Activated naive CD8-positive, alpha-beta T cell treated with anti-CD3 and anti-CD28 coated beads, Interleukin-2, amount 10 ng/mL, durations not matched to agents 7 days and 5 days (primary cell): ENCODE results near the gene OR51T1. TPM values are rescaled to one million over a fixed set of nuclear protein-coding genes. Genes with fewer than 3 reads are reported as not detected.
"Not testable (repeated sequence)": the region's sequence is repeated elsewhere in the genome, so short reads cannot be mapped to it uniquely, and the experiment has no call there.

ENCODE experiments used
- ATAC-seq: fragments of 150-1000 bp; cut with Tn5 transposase; one replicate; pipeline ENCODE4 v1.10.0; 2021; ENCODE audit warnings: low read depth, moderate library complexity
- POLR2A ChIA-PET: fragments of 350-600 bp; sonication (Branson Sonifier 250); formaldehyde crosslinking; loops from one replicate; lab custom pipeline; 2021; ENCODE audit warnings: antibody characterized with exemption; lab: Charles Lee
- DNase-seq: peaks from one replicate; pipeline ENCODE4 v3.0.0; 2021
- H3K27ac Mint-ChIP-seq: one replicate; pipeline ENCODE4 v1.8.0; 2022; ENCODE audit warnings: mild to moderate bottlenecking, mixed read lengths
- H3K27me3 Mint-ChIP-seq: one replicate; pipeline ENCODE4 v1.8.0; 2022; ENCODE audit warnings: mild to moderate bottlenecking, moderate library complexity, mixed read lengths
- H3K36me3 Mint-ChIP-seq: one replicate; pipeline ENCODE4 v1.8.0; 2021; ENCODE audit warnings: mild to moderate bottlenecking, mixed read lengths
- H3K4me1 Mint-ChIP-seq: one replicate; pipeline ENCODE4 v1.8.0; 2021; ENCODE audit warnings: mixed read lengths
- H3K4me3 Mint-ChIP-seq: one replicate; pipeline ENCODE4 v1.8.0; 2022; ENCODE audit warnings: mild to moderate bottlenecking, moderate library complexity, mixed read lengths
- H3K9me3 Mint-ChIP-seq: one replicate; pipeline ENCODE4 v1.8.0; 2021; ENCODE audit warnings: mixed read lengths
- total RNA-seq, 2 experiments: library from RNA; stranded (reverse); gene quantifications; one replicate each; pipeline ENCODE4 v1.2.3, GENCODE V29; 2021

Gene OR51T1, protein sequence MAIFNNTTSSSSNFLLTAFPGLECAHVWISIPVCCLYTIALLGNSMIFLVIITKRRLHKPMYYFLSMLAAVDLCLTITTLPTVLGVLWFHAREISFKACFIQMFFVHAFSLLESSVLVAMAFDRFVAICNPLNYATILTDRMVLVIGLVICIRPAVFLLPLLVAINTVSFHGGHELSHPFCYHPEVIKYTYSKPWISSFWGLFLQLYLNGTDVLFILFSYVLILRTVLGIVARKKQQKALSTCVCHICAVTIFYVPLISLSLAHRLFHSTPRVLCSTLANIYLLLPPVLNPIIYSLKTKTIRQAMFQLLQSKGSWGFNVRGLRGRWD
- total RNA-seq: not detected

DNA sequence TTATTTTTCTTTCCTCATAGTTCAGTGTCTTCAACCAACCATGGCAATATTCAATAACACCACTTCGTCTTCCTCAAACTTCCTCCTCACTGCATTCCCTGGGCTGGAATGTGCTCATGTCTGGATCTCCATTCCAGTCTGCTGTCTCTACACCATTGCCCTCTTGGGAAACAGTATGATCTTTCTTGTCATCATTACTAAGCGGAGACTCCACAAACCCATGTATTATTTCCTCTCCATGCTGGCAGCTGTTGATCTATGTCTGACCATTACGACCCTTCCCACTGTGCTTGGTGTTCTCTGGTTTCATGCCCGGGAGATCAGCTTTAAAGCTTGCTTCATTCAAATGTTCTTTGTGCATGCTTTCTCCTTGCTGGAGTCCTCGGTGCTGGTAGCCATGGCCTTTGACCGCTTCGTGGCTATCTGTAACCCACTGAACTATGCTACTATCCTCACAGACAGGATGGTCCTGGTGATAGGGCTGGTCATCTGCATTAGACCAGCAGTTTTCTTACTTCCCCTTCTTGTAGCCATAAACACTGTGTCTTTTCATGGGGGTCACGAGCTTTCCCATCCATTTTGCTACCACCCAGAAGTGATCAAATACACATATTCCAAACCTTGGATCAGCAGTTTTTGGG is at the start of gene OR51T1:
Gene OR51T1, plus strand, starts transcription at position 41 of the 641 bp plus-strand sequence. Its CDS starts 0 bp downstream, at position 41.
- POLR2A ChIA-PET: no interaction called here
- no peaks in the 10 kb centered on the region for H3K36me3 Mint-ChIP-seq
- H3K4me3 Mint-ChIP-seq: no peak within 1 kb of the TSS
- no peak for ATAC-seq
- H3K9me3 Mint-ChIP-seq: no peaks in the 10 kb centered on the region
- H3K27ac Mint-ChIP-seq: no peak within 1 kb of the TSS
- H3K27me3 Mint-ChIP-seq: no peaks in the 10 kb centered on the region
- DNase-seq: no peak
- no peaks in the 10 kb centered on the region for H3K4me1 Mint-ChIP-seq

DNA sequence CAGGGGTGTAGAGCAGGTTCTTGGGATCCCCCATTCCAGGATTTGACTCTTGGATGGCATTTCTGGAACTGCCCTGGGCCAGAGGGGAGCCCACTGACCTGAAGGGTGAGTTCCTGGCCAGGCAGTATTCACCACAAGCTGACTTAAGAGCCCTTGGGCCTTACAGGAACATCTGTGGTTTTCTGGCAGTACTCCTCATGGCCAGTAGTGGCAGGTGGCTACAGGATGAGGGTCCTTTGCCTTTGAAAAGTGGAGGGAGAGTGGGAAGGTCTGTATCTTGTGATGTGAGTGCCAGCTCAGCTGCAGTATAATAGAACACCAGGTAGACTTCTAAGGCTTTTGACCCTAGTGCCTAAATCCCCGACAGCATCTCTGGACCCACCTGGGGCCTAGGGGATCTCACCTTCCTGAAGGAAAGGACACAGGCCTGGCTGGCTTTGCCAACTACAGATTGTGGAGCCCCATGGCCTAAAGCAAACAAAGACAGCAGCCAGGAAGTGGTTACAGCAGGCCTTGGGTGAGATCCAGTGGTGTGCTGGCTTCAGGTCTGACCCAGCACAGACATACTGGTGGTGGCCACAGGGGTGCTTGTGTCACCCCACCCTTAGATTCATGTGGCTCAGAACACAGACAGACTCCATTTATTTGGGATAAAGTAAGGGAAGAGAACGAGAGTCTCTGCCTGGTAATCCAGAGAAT is 41.7 kb upstream of the OR51T1 start:
- POLR2A ChIA-PET: no interaction called here
- Mint-ChIP-seq H3K27me3 (no peaks in the 10 kb centered on the region), H3K4me1 (no peaks in the 10 kb centered on the region), H3K4me3 (no peak overlapping the region), H3K9me3 (no peaks in the 10 kb centered on the region), H3K27ac (no peak overlapping the region), H3K36me3 (no peaks in the 10 kb centered on the region)
- ATAC-seq: no peak
- DNase-seq: no peak

DNA sequence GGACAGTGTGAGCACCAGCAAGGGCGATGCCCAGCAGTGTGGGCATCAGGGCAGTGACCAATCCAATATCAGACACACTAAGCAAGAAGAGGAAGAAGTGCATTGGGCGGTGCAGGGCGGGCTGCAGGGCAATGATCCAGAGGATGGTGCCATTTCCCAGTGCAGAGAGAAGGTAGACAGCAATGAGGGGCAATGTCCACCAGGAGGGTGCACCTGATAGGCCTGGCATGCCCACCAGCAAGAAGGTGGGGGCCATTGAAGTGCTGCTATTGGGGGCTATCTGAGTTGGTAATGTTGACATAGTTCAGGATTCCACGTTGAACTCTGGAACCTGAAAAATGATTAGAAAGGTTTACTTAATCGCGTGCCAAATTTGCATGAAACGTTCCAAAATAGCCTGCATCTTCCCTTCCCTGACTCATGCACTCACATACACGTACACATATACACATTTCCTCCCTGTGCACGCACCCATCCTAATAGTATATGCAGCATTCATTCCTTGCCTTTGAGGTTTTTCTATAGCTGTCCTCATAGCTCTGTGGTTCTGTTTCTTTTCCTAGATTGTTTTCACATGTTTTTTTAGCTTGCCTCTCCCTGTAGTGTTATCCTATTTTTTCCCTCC is 32.7 kb upstream of the OR51T1 start, which contains the start of gene OR51S1:
Gene OR51S1, minus strand, starts transcription at position 301 of the 625 bp plus-strand sequence. Its CDS starts 0 bp downstream, at position 301.
- POLR2A ChIA-PET: no interaction called here
- ATAC-seq: no peak
- Mint-ChIP-seq H3K4me3 (no peak within 1 kb of the TSS), H3K27ac (no peak within 1 kb of the TSS), H3K36me3 (no peaks in the 10 kb centered on the region), H3K4me1 (no peaks in the 10 kb centered on the region), H3K9me3 (no peaks in the 10 kb centered on the region), H3K27me3 (peaks cover 9% of the 10 kb centered on the region)
- DNase-seq: no peak

DNA sequence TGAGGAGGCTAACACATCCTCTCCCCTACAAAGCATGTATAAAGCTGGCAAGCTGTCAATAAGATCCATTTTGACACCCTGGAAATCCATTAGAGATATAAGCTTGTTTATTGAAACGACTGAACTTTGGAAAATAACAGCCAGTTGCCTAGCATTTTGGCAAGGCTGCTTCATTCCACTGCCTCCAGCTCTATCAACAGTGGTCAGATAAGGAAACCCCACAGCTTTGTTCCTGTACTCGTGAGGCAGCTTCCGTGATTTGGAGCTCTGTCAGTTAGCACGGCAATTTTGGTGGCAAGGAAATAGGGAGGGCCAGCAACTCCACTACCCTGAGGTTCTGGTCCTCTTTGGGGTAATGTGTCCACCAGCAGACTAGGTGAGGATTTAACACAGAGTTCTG is 30.7 kb upstream of the OR51T1 start:
- H3K27me3 Mint-ChIP-seq: peaks cover 7% of the 10 kb centered on the region
- no peaks in the 10 kb centered on the region for H3K4me1 Mint-ChIP-seq
- no peaks in the 10 kb centered on the region for H3K36me3 Mint-ChIP-seq
- DNase-seq: no peak
- POLR2A ChIA-PET: no interaction called here
- ATAC-seq: no peak
- H3K9me3 Mint-ChIP-seq: no peaks in the 10 kb centered on the region
- H3K27ac Mint-ChIP-seq: no peak overlapping the region
- no peak overlapping the region for H3K4me3 Mint-ChIP-seq

DNA sequence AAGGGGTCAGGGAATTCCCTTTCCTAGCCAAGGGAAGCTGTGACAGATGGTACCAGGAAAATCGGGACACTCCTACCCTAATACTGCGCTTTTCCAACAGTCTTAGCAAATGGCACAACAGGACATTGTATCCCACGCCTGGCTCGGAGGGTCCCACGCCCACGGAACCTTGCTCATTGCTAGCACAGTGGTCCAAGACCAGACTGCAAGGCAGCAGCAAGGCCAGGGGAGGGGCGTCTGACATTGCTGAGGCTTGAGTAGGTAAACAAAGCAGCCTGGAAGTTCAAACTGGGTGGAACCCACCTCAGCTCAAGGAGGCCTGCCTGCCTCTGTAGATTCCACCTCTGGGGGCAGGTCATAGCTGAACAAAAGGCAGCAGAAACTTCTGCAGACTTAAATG is 27.4 kb upstream of the OR51T1 start:
- H3K4me3 Mint-ChIP-seq, H3K9me3 Mint-ChIP-seq, ATAC-seq, H3K4me1 Mint-ChIP-seq, POLR2A ChIA-PET, H3K27me3 Mint-ChIP-seq, H3K27ac Mint-ChIP-seq, DNase-seq, H3K36me3 Mint-ChIP-seq: not testable (repeated sequence)

DNA sequence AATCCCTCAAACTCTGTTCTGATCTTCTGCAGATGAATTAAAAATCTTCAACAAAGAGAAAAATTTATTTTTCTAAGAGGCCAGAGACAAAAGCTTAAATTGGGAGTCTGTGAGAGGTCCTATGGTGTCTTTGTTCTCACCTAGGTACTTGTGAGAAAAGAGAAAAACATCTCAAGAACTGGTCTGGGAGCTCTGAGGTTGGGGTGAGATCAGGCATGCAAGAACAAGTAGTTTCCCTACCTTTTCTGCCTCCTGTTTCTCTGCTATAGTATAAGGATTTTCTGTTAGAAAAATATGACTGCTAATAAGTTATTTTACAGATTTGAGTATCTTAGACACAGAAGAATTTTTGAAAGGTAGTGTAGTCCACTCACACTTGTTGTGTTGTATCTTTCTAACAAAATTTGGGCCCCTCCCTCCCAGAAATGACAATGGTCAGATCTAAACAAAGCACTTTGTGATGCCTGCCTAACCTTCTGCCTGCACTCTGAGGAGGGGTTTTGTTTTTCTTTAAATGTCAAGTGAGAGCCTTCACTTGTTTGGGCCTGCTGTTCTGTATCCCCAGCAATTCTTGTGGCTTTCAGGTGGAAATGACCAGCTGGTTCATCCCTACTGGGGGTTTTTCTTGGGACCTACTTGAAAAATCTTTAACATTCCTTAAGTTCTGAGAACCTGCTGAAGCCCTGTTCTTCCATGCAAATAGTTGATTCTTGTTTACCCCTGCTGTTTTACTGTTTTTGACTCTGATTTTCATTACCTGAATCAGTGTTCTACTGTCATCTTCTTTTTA is 19.1 kb upstream of the OR51T1 start:
- Mint-ChIP-seq H3K27ac (no peak overlapping the region), H3K27me3 (no peaks in the 10 kb centered on the region), H3K4me3 (no peak overlapping the region), H3K9me3 (peaks cover 2% of the 10 kb centered on the region), H3K36me3 (no peaks in the 10 kb centered on the region), H3K4me1 (no peaks in the 10 kb centered on the region)
- DNase-seq (no peak), ATAC-seq (no peak)
- POLR2A ChIA-PET: no interaction called here

DNA sequence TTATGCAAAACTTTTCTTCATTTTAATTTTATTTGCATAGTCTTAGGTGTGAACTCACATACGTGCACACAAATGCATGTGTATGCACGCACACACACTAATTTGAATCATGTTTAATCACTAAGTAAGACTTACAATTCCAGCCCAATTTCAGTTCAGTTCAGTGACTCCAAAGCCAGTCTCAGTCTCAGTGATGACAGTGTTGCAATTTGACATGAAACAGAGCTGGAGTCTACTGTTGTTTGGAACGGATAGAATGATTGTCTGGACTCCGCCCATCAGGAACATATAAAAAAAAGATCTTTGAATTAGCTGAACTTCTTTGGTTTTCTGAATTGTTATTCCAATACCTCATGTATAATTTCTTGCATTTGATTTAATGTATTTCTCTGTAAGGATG is 17.8 kb upstream of the OR51T1 start:
- Mint-ChIP-seq H3K4me1 (no peaks in the 10 kb centered on the region), H3K4me3 (no peak overlapping the region), H3K9me3 (peaks cover 2% of the 10 kb centered on the region), H3K27me3 (no peaks in the 10 kb centered on the region), H3K27ac (no peak overlapping the region), H3K36me3 (no peaks in the 10 kb centered on the region)
- DNase-seq: no peak
- no peak for ATAC-seq
- POLR2A ChIA-PET: no interaction called here

DNA sequence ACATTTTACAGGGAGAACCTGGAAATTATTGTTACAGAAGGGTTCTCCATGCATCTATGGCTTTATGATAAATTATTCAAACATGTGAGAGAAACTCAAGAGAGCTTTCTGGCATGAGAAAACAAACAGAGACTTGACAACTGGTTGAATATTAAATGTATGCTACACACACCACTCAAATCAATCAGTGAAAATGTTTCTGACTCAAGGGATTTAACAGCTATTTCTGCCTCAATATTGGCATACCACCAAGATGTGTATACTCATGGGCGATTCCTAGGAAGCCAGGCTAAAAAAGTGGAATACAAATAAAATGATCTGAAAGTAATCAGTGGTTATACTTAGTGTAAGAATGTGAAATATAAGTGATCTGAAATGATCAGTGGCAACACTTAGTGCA is 15.8 kb upstream of the OR51T1 start:
- POLR2A ChIA-PET: no interaction called here
- Mint-ChIP-seq H3K4me3 (no peak overlapping the region), H3K4me1 (no peaks in the 10 kb centered on the region), H3K27ac (no peak overlapping the region), H3K9me3 (peaks cover 2% of the 10 kb centered on the region), H3K27me3 (no peaks in the 10 kb centered on the region), H3K36me3 (no peaks in the 10 kb centered on the region)
- no peak for DNase-seq
- no peak for ATAC-seq

DNA sequence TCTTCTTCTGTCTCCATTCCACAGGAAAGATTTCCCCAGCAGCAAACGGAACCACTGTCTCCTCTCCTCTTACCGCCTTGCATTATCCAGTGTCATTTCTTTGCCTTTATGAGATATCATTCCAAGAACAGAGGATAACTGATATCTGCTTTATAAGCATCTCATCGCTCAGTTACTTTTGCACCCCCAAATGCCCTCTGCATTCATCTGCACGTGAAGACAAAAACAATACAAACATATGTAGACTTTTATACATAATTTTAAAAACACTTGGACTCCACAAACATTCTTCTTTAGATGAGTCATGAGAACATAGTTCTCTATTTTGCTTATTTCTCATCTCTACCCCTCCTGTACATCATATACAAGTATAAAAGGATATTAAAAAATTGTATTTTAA is 512 bp upstream of the OR51T1 start:
- Mint-ChIP-seq H3K36me3 (no peaks in the 10 kb centered on the region), H3K9me3 (no peaks in the 10 kb centered on the region), H3K4me1 (no peaks in the 10 kb centered on the region), H3K27me3 (no peaks in the 10 kb centered on the region), H3K27ac (no peak overlapping the region), H3K4me3 (no peak overlapping the region)
- POLR2A ChIA-PET: no interaction called here
- no peak for DNase-seq
- ATAC-seq: no peak

DNA sequence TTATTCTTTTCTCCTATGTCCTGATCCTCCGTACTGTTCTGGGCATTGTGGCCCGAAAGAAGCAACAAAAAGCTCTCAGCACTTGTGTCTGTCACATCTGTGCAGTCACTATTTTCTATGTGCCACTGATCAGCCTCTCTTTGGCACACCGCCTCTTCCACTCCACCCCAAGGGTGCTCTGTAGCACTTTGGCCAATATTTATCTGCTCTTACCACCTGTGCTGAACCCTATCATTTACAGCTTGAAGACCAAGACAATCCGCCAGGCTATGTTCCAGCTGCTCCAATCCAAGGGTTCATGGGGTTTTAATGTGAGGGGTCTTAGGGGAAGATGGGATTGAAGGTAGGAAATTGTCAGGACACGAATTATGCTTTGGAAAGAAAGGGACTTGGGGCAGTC is 843 bp downstream of the OR51T1 start:
- Mint-ChIP-seq H3K36me3 (no peaks in the 10 kb centered on the region), H3K27ac (no peak overlapping the region), H3K4me1 (no peaks in the 10 kb centered on the region), H3K4me3 (no peak overlapping the region), H3K27me3 (no peaks in the 10 kb centered on the region), H3K9me3 (no peaks in the 10 kb centered on the region)
- POLR2A ChIA-PET: no interaction called here
- no peak for ATAC-seq
- DNase-seq: no peak

DNA sequence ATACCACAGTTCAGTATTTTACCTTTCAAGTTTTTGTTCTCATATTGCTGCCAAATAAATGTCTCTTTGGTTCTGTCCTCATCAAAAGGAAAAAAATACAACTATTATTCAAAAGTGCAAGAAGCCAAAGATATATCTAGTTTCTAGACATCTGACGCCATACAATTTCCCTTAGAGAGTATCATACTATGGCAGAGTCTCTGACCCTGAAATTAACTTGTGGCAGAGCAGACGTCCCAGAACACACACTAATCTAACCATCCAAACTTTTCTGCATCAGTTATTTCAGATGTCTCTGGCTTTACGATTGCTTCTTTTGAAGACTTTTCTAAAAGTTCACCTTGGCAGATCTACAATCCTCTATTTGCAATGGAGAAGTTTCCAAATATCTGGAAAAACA is 2.7 kb downstream of the OR51T1 start:
- Mint-ChIP-seq H3K27ac (no peak overlapping the region), H3K9me3 (no peaks in the 10 kb centered on the region), H3K4me1 (no peaks in the 10 kb centered on the region), H3K27me3 (no peaks in the 10 kb centered on the region), H3K4me3 (no peak overlapping the region), H3K36me3 (no peaks in the 10 kb centered on the region)
- no peak for ATAC-seq
- no peak for DNase-seq
- POLR2A ChIA-PET: no interaction called here

DNA sequence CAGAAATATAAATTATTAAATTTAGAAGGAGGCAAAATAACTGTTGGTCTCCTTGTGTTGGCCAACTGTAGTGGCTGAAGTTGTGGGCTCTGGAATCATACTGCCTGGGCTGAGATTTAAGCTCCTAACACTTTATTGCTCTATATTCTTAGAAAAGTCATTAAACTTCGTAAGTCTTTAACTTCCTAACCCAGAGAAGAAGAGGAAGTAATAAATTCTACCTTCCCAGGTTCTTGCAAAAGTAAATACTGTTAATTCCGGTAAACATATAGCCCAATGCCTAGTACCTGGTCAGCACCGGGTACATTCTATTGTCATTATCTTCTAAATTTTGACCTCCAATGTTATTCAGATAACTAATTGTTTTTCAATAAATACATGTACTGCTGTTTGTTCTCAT is 4.5 kb downstream of the OR51T1 start:
- Mint-ChIP-seq H3K36me3 (no peaks in the 10 kb centered on the region), H3K4me3 (no peak overlapping the region), H3K27ac (no peak overlapping the region), H3K4me1 (no peaks in the 10 kb centered on the region), H3K9me3 (no peaks in the 10 kb centered on the region), H3K27me3 (peaks cover 2% of the 10 kb centered on the region)
- DNase-seq (no peak), ATAC-seq (no peak)
- POLR2A ChIA-PET: no interaction called here

DNA sequence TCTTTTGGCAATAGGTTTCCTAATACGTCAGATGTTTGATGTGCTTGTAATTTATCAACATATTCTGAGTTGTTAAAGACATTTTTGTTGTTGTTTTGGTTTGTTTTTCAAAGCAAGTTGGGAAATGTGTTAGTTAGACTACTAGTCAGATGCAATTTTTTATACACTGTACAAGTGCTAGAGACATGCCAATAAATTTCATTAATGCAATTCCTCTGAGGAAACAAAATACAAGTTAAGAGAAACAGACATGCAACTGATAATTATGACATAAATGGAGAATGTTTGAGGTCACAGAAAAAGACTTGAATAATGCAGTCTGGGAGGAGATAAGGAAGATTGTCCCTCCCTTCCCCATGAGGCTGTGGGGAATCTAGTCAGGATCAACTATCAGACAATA is 5.9 kb downstream of the OR51T1 start:
- H3K27ac Mint-ChIP-seq: no peak overlapping the region
- H3K27me3 Mint-ChIP-seq: peaks cover 2% of the 10 kb centered on the region
- ATAC-seq: no peak
- H3K4me1 Mint-ChIP-seq: no peaks in the 10 kb centered on the region
- no peak overlapping the region for H3K4me3 Mint-ChIP-seq
- H3K9me3 Mint-ChIP-seq: no peaks in the 10 kb centered on the region
- DNase-seq: no peak
- POLR2A ChIA-PET: no interaction called here
- no peaks in the 10 kb centered on the region for H3K36me3 Mint-ChIP-seq
